Measurements from ENCODE around the gene ME3.

DNA sequence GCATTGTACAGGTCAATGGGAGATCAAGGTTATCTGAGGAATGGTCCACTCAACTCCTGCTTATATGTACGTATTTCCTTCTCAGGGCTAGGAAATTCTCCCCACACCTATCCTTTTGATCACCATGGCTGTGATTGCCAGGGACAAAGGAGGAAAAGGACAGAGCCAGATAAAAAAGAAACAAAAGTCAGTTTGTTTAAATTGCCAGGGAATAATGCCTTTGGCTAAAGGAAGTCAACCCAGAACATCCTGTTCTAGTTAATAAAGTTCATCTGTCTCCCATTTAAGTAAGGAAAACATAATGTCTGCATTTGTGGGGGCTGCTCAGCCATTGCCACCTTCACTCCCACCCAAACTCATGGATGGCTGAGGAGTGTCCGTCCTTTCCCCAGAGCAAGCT, 124.7 kb downstream of the ME3 start:
- TF ChIP-seq, protein P1, sequence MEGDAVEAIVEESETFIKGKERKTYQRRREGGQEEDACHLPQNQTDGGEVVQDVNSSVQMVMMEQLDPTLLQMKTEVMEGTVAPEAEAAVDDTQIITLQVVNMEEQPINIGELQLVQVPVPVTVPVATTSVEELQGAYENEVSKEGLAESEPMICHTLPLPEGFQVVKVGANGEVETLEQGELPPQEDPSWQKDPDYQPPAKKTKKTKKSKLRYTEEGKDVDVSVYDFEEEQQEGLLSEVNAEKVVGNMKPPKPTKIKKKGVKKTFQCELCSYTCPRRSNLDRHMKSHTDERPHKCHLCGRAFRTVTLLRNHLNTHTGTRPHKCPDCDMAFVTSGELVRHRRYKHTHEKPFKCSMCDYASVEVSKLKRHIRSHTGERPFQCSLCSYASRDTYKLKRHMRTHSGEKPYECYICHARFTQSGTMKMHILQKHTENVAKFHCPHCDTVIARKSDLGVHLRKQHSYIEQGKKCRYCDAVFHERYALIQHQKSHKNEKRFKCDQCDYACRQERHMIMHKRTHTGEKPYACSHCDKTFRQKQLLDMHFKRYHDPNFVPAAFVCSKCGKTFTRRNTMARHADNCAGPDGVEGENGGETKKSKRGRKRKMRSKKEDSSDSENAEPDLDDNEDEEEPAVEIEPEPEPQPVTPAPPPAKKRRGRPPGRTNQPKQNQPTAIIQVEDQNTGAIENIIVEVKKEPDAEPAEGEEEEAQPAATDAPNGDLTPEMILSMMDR (conservative IDR thresholded peaks at IDR 0.05; ENCODE audit: low read depth, low read length): no peak
- TF ChIP-seq EZH2 (IDR thresholded peaks at IDR 0.05; ENCODE audit: low read length, unreplicated experiment) (no peak), EZH2phosphoT487 (IDR thresholded peaks at IDR 0.05; ENCODE audit: borderline replicate concordance, low read length) (no peak)
